Eye (tissue), 1 donor: ENCODE results near the gene CASP5.
"Not testable (repeated sequence)": the region's sequence is repeated elsewhere in the genome, so short reads cannot be mapped to it uniquely, and the experiment has no call there.

Experiments used
- DNase-seq: peaks from one replicate; pipeline ENCODE4 v3.0.0-alpha.2; 2015

CASP5 gene

DNA sequence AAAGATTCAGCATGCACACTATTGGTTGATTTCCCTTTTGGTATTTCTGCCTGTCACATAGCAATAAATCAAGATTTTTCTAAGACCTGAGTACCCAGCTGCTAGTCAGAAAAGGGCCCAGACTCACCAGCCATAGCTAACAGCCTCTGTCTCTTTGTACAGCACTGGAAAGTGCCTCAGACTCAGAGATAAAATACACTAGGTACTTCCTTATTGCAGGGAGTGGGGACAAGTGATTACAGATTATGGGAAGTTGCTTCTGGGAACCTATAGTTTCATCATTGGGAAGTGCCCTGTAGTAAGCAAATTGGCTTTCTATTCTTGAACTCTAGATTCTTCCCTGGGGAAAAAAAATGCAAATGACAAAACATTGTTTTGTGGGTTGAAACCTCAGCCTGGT, at the start of gene CASP5:
CASP5 (minus strand) TSS at position 166 of the 400 bp plus-strand sequence; CDS start at position 134, 32 bp downstream.
- DNase-seq: no peak

DNA sequence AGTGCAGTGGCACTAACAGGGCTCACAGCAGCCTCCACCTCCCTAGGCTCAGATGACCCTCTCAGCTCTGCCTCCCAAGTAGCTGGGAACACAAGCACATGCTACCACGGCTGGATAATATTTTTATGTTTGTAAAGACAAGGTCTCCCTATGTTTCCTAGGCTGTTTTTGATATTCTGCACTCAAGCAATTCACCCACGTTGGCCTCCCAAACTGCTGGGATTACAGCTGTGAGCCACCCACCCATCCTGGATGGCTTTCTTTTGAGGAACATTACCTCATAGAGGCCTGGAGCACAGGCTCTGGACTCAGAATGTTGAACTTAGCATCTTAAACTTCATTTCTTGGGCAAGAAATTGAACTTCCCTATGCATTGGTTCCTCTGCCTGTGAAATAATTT, 49.1 kb upstream of the CASP5 start:
- DNase-seq: not testable (repeated sequence)

DNA sequence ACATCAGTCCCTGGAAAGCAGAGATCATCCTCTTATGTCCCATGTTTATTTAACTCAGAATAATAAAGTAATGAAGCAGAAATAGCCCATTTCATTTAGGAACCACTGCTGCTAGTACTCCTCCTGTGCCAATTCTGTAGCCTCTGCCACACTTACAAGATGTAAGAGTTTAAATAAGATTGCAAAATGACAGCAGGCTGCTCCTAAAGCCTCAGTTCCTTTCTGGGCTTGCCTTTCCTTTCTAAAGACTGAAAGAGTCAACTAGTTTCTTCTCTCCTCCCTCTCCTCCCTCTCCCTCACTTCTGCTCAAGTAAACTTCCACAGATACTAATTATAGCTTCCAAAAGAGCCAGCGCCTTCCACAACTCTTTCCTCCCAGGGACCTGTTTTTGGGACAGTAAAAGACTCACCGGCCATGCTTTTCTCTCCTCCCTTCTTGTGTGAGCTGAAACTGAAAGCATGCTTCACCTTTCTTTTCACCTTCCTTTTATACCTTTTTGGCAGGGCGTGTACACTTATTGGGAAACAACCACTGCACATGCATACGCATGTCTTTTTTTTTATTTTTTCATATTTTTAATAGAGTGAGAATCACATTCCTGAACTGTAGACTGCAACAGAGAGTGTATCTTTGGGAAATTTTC, 48.2 kb upstream of the CASP5 start:
- no peak for DNase-seq

DNA sequence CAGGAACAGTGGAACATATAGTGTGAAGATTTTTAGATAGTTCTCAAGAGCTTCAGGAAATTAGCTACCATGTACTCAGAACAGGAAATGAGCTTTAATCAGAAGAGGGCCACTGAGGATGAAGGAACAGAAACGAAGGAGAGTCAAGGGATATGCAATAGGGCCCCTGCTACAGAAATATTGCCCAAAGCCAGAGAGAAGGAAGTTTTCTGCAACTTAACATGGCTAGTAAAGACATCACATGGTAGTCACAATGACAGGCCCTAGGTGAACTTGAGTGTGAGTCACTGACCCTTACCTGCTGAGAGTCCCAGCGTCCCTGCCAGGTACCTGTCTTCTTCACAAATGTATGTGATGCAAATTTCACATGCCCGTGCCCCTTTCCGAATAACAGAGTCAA, 47.3 kb upstream of the CASP5 start:
- no peak for DNase-seq

DNA sequence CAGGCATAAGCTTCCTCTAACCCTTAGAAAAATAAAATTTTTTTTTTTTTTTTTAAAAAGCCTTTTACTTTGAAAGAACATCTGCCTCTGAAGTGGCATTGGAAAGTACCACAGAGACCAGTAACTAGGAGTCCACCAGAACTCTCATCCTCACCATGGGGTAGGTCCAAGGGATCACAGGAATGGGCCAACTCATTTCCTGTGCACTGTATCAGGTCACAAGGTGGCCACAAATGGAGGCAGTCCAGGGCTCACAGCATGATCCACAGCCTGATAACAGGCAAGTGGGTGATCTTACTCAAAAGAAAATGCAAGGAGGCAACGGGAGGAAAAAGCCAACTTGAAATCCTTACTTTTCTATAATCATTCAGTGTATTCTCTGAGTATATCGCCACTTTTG, 46.8 kb upstream of the CASP5 start:
- not testable (repeated sequence) for DNase-seq

DNA sequence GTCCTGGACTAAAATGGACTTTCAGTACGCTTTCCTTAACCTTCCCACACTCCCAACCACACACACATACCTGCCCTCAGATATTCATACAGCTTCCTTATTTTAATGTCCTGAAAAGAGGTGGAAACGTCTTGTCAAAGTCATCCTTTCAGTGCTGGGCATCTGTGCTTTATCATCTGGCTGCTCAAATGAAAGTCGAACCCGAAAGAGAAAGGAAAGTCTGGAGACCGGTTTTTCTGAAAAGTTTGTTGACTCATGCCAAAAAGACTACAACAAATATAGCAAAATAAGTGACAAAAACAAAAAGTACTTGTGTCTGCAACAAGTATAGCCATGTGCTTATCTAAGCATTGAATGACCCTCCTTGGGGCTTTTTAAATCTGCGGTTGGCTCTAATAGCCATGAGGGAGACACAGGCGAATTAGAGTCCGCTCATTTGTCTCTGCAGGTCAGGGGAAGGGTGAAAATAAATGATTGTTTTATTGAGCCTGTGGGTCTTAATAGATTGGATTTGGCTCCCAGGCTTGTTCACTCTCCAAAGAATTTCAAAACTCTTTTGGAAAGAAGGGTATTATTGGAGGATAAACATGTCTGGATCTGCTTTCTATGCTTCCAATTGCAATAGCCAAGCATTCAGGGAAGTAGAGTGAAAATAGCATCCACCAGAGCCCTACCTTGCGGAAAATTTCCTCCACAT, 40.4 kb upstream of the CASP5 start:
- not testable (repeated sequence) for DNase-seq

DNA sequence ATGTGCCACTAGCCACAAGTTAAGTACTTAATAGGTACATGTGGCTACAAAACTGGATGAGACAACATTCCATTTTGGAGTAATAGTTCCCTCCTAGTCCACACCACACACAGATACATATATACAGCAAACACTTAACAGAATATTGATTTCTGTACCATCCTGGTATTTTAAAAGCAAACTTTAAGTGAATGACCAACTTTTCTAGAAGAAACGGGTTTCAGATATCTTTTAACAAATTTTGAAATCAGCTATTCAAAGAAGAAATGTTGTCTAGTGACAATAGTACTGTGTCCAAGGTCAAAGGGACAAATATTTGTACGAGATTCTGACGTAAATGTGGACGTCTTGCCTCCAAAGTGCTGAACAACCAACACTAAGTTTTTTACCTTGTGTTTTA, 34.5 kb upstream of the CASP5 start:
- DNase-seq: no peak

DNA sequence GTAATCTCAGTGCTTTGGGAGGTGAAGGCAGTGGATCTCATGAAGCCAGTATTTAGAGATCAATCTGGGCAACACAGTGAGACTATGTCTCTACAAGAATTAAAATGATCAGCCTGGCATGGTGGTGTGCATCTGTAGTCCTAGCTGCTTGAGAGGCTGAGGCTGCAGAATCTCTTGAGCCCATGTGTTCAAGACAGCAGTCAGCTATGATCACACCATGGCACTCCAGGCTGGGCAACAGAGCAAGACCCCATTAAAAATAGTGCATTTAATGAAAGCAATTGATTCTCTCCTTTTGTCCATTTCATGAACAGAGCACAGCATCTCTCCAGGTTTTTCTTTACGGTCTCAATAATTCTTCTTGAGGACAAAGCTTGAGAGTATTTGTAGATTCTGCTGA, 33.5 kb upstream of the CASP5 start:
- DNase-seq: no peak

DNA sequence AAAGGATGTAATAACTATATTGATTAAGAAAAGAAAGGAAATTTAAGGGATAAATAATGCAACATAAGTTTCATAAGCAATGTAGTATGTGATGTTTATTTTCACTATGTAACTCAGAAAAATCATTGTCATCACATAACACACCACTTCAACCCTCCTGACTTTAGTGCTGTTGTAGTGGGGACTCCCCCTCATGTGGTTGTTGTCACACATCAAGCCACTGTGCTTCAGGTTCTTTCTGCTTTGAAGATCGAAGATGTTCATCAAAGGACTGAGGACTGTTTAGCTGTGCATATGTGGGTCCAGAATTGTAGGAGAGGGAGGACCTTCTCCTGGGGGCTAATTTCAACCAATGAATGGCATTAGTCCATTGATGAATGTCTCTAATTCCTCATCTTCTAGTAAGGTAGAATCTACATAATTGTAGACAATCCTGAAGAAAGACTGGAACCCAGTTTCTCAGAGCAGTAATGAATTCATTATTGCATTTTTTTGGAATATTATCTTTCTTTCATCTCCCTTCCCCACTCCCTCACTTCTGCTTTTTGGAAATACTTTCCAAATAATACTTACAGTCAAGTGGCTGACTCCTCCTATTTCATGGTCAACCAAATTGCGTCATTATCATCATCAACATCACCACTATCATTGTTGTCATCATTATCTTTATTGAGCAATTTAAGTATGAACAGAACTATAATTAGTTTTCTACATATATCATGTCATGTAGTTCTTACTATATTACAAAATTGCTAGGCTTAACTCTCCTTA, 31.9 kb upstream of the CASP5 start:
- DNase-seq: no peak

DNA sequence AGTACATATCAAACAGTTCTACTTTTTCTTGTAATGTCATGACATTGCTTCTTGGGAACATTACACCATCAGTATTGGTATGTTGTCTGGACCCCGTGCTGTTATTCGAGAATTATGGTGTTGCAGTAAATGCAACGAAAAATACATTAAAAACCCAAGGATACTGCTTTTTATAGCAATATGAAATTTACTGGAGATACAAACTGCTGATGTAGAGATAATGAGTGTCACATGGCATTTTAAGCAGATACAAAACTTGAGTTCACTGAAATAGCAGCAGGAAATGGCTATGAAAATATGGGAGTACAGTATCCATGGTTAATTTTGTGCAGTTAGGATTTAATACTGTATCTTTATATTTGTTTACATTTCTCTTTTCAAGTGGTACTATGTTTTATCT, 29.5 kb upstream of the CASP5 start:
- DNase-seq: no peak

DNA sequence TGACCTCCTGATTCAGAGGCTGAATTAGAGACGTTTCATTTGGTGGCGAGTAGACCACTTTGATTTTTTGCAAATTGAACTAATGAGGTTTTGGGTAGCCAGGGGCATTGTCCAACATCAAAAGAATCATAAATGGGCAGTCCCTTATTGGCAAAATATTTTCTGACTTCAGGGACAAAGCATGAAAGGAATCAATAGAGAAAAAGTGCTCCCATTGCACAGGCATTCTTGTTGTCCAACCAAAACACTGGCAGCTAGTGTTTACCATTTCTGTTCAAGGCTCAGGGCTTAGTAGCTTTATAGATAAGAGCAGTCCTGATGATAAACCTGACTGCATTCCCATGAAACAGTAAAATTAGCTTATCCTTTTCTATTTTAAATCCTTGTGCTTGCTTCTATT, 28.6 kb upstream of the CASP5 start:
- no peak for DNase-seq

DNA sequence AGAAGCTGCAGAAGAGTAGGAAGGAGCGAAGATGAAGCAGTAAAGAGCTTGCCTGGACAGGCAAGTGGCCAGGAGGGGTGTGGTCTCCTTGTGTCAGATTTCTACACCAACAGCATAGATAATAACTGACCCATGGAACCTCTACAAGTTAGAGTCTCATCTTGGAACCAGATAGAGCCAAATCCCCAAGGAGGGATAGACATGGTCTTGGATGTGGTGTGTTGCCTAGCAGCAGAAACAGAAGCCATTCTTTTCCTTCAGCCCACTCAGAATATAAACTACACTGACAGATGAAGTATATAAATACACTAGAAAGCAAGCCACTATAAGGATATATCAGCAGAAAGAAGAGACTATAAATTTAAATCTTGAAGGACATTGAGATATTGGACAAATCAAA, 26.5 kb upstream of the CASP5 start:
- no peak for DNase-seq

DNA sequence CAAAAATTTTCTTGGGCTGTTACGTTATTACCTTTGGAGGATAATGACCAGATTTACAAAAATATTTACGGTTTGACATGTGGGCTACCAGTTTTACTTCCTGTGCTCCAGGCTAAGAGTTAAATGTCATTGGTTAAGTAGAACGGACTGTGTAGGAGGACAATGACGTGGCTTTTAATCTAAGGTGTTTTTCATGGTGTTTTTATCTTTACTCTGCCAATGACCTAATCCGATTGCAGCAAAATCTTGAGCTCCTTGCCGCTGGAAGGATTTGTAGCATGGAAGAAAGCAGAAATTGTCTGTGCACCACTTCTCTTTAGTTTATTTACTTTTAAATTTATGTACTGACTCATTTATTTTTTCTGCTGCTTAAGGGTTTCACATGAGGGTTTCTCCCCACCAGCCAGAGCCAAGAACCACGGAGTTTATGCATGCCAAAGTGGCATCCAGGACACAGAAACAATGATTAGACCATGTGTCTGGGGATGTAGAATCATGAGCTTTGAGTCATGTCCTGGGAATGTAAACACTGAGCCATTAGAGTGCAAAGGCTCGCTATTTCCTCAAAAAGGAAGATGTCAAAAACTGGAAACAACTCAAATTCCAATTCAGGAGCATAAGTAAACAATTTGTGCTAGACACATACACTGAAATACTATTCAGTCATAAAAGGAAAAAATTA, 24.1 kb upstream of the CASP5 start:
- peak; percentile 34 for DNase-seq

DNA sequence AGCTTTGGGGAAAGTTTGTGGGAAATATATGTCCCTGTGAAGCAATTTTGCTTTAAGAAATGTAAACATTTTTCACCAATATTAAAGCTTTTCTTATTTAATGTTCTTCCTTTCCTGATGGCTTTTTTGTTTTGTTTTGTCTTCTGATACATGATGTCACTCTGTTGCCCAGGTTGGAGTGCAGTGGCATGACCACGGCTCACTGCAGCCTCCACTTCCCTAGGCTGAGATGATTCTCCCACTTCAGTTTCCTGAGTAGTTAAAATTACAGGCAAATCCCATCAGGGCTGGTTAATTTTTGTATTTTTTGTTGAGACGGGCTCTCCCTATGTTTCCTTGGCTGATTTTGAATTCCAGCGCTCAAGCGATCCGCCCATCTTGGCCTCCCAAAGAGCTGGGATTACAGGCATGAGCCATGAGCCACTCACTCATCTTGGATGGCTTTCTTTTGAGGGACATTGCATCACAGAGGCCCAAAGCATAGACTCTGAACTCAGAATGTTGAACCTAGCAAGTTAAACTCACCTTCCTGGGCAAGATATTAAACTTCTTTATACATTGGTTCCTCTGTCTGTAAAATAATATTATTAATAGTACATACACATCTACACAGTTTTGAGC, 22.8 kb upstream of the CASP5 start:
- no peak for DNase-seq

DNA sequence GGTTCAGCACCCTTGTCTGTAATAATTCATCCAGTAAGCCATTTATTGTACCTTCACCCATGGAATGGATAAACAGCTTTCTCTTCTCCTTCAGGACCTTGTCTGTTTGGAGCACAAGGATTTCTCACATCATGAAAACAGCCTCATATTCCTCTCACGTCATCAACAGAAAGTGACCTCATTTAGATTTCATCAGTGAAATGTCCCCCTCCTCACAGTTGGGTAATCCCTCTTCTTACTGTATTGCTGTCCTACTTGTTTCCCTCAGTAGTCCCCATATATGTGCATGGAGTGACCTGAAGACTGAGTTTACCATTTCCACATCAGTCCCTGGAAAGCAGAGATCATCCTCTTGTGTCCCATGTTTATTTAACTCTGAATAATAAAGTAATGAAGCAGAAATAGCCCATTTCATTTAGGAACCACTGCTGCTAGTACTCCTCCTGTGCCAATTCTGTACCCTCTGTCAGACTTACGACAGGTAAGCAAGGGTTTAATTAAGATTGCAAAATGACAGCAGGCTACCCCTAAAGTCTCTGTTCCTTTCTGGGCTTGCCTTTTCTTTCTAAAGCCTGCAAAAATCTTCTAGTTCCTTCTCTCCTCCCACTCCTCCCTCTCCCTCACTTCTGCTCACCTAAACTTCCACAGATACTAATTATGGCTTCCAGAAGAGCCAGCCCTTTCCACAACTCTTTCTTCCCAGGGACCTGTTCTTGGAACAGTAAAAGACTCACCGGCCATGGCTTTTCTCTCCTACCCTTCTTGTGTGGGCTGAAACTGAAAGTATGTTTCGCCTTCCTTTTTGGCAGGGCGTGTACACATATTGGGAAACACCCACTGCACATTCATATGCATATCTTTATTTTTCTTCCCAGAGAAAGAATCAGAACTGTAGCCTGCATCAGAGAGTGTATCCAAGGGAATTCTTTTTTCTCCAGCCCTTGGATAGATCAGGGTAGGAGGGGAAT, 21.9 kb upstream of the CASP5 start, which contains the start of gene CARD16:
CARD16 (minus strand) TSS at position 779 of the 968 bp plus-strand sequence; CDS start at position 741, 38 bp downstream.
- DNase-seq: not testable (repeated sequence)

DNA sequence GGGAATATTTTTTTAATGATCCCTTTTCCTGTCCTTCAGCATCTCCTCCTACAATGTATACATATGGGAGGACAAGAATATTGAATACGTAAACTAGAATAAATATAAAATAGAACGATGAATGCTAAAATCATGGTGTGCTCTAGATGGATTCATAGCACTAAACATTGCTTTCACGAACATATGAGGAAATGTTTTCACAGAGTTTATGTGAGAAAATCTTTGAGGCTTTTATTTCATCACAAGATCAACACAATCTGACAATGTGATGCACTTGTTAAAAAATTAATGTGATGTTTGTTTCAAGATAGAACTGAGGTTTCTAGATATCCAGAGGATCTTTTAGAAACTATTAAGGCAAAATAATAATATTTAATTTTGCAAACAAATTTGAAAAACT, 19.2 kb upstream of the CASP5 start:
- DNase-seq: no peak

DNA sequence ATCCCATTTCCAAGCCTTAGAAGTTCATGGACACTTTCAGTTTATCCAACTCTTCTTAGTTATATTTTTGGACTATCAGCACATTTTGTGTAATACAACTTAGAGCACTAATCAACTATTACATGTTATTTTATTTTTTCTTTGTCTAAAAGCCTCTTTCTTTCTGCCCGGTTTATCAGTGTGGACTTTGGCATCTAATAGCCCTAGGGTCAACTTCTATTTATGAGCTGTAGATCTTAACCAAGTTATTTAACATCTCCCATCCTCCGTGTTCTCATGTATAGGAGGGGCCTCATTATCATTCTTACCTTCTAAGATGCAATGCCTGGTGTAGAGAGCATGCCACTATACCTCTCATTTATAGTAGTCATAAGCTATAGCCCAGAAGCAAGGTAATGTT, 17.7 kb upstream of the CASP5 start:
- DNase-seq: no peak

DNA sequence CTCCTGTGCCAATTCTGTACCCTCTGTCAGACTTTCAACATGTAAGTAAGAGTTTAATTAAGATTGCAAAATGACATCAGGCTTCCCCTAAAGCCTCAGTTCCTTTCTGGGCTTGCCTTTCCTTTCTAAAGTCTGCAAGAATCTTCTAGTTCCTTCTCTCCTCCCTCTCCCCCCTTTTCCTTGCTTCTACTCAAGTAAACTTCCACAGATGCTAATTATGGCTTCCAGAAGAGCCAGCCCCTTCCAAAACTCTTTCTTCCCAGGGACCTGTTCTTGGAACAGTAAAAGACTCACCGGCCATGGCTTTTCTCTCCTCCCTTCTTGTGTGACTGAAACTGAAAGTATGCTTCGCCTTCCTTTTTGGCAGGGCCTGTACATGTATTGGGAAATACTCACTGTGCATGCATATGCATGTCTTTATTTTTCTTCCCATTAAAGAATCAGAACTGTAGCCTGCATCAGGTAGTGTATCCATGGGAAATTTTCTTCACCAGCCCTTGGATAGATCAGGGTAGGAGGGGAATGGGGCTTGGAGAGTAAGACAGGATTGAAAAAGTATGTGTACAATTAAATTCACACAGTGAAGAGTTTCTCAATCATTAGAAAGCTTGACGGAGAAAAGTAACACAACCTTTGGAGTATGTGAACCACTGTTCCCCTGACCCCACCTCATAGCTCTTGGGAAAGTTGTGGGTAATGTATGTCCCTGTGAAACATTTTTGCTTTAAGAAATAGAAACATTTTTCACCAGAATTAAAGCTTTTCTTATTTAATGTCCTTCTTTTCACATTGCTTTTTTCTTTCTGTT, 12.0 kb upstream of the CASP5 start, which contains the start of gene CASP1:
CASP1 (minus strand) TSS at position 332 of the 808 bp plus-strand sequence; CDS start at position 301, 31 bp downstream.
- DNase-seq: no peak

DNA sequence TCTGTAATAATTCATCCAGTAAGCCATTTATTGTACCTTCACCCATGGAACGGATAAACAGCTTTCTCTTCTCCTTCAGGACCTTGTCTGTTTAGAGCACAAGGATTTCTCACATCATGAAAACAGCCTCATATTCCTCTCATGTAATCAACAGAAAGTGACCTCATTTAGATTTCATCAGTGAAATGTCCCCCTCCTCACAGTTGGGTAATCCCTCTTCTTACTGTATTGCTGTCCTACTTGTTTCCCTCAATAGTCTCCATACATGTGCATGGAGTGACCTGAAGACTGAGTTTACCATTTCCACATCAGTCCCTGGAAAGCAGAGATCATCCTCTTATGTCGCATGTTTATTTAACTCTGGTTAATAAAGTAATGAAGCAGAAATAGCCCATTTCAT, 11.4 kb upstream of the CASP5 start:
- DNase-seq: not testable (repeated sequence)

DNA sequence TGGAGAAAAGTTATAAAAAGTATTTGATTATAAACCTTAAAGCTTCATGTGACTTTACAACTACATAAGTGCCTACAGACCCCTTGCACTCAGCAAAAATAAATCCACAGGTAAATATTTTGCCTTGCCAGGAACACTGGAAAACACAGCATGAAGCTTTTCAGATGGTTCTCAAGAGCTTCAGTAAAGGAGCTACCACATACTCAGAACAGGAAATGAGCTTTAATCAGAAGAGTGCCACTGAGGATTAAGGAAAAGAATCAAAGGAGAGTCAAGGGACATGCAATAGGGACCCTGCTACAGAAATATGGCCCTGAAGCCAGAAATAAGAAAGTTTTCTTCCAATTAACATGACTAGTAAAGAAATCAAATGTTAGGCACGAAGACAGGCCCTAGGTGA, 10.8 kb upstream of the CASP5 start:
- DNase-seq: no peak
